Activated naive CD4-positive, alpha-beta T cell treated with anti-CD3 and anti-CD28 coated beads, Interleukin-2, amount 50 U/mL, for 16 hours (primary cell): ENCODE results near the gene RASEF.

ENCODE experiments used
- DNase-seq: peaks from one replicate; pipeline ENCODE4 v3.0.0-alpha.2; 2020

RASEF gene

DNA sequence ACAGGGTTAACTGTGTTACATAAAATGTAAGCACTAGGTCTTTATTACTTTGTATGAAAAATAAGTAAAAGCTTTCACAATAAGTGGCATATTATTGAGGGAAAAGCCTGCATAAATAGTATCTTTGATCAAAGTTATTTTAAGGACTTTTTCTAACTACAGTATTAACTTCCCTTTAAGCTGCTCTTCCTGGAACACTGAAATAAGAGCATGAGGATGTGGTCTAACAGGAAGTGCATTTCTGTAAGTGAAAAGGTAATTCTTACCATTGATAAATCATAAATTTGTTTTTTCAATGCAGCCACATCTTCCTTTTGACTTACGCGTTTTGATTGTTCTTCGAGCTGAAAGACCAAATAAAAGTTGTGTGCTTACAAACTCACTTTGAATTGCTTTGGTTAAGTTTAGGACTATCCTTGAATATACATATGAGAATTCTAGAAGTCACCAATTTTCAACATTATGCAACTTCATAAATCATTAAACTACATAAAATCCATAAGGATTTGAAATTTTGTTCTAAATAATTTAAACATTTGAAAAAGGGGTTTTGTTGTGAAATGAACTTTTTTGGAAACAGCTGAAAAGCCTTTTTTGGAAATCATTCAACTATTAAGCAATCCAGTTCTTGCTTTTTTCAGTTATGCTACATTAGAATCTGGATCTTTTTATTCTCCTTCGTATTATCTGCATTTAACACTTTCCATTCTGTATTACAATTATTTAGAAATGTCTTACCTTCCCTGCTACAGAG is 50.6 kb downstream of the RASEF start:
- DNase-seq: no peak

DNA sequence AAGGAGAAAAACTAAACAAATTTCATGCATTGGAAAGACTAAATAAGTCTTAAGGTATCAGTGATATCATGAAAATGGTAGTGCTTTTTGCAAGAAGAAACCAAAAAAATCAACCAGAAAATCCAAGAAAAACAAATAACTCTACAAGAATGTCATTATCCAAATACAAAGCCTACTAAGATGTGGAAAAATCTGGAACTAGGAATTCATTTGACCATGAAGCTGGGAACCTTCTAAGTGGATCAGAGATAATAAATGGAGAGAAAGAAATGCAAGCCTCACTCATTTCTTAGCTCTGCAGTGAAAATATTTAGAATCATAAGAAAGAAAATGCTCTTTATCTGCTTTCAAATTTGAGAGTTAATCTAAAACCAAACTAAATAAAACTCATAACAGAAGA is 51.3 kb downstream of the RASEF start:
- no peak for DNase-seq

DNA sequence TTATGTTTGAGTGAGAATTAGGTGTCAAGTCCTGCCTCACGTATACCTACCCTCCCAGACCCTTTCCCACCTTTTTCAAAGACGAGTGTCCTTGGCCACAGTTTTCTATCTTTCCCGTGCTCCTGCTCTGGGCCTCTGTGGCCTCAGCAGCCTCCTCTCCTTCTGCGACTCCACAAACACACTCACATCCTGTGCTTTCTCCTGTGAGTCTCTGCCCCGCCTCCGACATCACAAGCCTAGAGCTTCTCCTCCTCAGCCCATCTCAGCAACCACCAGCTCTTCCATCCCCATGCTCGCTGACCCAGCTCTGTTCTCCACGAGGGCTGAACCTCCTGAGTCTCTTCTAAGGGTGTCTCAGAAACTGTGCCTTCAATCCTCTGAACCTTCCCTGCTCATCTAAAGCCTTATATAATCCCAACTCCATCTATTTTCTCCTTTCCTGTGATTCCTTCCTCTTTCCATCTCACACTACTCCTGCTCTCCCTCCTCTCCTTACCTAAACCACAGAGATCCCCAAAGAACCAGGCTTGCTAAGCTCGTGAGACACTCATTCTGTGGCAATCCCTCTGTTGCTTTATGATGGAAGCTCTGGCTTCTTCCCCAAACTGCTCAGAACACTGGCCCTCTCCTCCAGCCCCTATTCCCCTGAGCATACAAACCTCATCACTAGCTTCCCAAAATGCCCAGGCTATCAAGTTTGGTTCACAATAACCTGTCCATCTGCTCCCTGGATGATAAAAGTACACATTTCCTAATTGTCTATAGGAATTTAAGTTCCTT is 55.2 kb downstream of the RASEF start:
- no peak for DNase-seq

DNA sequence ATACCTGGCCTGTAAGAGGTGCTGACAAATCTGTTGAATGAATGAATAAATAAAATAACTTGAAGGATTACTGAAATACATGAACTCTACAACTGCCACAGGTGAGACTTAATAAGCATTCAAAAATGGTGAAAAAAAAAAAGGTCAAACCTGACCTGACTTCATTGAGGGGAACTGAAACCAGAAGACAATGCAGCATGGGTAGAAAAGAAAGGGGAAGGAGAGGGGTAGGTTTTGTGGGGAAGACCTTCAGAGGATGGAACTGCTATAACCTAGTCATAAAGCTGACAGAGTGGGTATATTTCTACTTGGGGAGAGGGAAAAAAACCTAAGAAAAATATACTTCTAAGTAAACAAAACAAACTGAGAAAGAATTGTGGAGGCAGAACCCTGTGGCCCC is 56.6 kb downstream of the RASEF start:
- DNase-seq: no peak

DNA sequence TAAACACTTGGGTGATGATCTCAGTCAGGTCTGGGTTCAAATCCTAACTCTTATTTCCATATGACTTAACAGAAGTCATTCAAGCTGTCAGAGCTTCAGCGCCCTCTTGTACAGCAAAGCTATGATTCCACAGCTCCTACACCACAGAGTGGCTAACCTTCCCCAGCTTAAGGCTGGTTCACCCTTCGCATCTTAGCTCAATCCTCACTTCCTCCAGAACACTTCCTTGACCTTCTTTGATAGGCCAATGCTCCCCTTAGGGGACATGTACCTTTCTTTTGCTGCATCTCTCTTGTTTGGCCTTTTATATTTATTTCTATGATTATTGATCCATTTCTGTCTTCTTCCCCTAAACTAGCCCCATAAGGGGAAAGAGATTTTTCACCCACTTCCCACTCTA is 57.0 kb downstream of the RASEF start:
- DNase-seq: no peak

DNA sequence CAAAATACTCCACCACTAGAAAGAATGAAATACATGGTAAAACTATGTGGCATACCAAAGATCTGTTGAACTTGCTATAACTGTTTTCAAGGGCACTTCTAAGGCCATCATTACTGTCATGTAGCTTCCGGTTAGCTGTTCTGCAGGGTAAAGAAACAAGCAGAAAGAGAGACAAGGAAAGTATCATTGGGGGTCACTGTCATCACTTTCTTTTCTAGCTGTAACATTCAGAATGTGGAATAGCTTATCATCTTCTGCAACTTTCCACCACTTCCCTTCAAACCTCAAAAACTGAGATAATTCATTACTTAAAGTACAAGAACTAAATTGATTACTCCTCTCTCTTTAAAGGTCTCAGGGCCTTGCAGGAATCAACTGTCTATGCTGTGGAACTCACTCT is 57.6 kb downstream of the RASEF start:
- DNase-seq: no peak

DNA sequence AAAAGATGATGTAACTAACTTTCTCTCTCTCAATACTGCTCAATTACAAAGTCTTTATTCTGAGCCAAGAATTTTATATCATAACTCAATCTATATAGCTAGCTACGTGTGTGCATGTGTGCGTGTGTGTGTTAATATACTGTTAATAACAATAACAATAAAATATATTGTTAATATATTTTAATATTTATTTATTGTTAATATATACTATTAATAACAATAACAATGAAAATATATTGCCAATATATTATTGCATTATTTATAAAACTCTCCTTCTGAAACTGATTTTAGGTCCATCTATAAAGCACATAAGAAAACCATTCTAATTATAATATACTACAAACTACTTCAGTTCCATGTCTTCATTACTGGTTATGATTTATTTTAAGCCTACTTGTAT is 60.6 kb downstream of the RASEF start:
- no peak for DNase-seq

DNA sequence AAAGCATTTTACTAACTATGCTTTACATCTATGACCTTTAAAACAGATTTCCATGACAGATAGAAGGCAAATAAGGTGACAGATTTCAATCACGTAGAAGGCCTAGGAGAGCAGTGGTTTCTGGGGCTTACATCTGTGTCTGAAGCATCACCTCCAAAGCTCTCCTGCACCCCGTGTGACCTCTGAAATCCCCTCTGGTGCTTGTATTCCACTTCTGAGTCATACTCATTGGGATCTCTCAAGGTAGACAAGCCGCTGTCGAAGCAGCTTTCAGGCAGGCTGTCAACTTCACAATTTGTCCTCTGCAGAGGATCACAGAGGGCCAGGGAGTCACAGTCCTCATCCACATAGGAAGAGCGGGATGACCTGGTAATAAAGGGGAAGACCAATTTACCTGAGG is 62.2 kb downstream of the RASEF start:
- no peak for DNase-seq

DNA sequence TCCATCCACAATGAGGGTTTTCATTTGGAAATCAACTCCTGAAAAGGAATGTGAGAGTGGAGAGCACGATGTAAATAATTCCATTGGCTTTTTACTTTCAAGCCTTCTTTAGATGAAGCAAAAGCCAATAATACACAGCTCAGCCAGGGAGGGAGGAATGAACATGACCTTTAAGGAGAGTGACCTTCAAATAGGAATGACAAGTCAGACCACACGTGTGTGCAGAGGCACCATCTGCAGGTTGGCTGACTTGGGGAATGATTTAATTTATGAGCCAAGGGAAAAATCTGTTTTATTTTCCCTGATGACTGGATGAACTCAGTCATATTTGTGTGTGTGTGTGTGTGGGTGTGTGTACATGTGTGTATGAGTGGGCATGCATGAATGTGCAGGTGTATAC is 64.5 kb downstream of the RASEF start:
- no peak for DNase-seq

DNA sequence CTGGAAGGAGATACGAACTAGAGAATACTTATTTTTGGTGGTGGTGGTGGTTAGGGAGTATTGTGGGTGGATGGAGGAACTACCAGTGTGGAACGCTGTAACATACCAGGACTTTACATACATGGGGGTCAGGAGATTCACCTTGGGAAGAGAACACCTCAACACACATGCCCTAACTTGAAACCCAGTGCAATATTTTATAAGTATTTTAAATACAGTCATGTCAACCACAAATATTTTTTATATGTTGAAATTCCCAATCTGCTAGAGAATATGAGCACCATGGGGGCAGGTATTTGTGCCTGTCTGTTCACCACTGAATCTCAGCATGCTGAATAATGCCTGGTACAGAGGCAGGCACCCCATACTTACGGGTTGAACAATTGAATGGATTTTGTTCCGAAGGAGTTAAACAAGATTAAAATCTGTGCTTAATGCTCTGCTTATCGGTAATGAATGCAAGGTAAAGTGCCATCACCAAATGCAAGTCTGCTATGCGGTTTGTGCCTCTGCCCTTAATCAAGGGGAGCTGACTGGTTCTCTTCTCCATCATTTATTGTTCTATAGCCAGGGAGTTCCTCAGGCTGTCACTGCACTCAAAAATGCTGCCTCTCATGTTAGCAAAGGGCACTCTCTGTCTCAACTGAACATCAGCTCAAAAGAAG is 65.3 kb downstream of the RASEF start:
- DNase-seq: no peak

DNA sequence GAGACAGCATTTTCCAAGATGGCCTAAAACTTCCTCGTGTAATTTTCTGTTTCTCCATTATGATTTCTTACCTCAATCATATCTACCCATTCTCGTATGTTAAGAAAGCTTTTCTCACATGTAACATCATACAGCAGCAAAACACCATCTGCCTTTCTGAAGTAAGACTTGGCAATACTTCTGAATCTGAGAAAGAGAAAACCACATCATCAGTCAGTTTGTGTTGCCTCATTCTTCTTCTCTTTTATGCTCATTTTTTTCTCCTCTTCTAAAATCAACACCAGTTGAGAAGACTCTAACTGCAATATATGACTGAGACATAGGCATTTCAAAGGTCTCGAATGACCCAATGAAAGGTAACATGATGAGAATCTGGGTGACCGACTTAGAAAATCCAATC is 66.0 kb downstream of the RASEF start:
- DNase-seq: no peak

DNA sequence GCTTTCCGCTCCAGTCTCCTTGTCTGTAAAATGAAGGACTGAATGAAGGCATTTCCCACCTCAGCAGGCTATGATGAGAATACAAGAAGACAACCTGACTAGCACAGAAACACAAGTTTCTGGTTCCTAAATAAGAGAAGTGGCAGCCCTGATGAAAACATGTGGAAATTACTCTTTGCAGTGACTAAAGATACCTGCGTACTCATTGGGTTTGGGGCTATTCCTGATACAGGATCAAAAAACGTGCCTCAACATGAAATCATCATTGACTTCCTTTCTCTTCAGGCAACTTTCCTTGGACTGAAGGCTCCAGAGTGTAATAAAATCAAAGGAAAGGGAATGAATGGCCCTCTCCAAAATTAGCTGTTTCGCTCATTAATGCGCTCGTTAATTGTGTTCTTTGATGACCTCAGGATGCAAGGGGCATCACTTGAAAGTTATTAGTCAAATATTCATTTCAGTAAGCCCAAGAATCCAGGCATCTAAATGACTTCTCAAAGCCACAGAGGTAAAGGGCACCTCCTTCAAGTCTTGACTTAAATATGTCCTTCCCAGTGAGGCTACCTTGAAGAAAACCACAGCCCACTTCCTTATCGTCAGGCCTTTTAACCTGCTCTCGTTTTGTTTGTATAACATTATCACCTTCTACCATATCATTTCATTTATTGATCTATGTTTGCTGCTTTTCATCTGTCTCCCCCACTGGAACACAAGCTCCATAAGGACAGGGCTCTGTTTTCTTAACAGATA is 68.9 kb downstream of the RASEF start:
- no peak for DNase-seq

DNA sequence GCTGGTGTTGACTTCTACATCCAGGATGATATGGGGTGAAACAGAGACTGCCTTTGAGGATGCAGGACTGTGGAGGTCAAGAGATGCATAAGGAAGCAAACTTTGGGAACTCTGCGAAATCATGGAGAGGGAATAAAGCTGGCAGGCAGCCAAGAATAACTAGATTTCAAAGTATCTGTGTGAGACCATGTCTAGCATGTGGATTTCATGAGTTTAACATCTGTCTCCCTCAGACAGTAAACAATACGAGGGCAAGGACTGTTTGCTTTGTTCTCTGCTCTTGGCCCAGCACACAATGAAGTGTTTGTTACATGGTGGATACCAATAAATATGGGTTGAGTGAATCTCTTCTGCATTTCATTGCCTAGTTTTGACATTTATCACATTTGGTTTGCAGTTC is 71.3 kb downstream of the RASEF start:
- DNase-seq: no peak

DNA sequence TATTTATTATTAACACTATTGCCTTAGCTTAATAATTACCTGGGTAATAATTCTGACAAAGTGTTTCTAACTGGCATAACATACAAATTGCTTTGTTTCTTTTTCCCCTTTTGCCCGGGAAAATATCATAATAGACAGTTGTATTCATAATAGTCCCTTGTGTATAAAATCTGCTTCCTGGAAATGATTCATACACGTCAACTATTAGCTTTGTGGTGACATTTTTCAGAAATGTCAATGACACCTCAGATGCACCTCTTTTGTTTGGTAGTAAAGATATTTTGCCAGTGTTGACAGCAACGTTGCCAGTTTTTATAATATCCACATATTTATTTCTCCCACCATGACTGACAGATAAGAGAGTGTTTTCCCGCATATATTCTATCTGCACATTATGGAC is 73.0 kb downstream of the RASEF start:
- no peak for DNase-seq

DNA sequence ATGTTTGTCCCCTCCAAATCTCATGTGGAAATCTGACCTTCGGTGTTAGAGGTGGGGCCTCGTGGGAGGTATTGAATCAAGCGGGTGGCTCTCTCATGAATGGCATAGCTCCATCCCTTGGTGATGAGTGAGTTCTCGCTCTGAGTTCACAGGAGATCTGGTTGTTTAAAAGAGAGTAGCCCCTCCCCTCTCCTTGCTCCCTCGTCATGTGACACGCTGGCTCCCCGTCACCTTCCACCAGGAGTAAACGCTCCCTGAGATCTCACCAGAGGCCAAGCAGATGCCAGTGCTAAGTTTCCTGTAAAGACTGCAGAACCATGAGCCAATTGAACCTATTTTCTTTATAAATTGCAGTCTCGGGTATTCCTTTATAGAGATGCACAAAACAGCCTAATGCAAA is 74.5 kb downstream of the RASEF start:
- DNase-seq: no peak

DNA sequence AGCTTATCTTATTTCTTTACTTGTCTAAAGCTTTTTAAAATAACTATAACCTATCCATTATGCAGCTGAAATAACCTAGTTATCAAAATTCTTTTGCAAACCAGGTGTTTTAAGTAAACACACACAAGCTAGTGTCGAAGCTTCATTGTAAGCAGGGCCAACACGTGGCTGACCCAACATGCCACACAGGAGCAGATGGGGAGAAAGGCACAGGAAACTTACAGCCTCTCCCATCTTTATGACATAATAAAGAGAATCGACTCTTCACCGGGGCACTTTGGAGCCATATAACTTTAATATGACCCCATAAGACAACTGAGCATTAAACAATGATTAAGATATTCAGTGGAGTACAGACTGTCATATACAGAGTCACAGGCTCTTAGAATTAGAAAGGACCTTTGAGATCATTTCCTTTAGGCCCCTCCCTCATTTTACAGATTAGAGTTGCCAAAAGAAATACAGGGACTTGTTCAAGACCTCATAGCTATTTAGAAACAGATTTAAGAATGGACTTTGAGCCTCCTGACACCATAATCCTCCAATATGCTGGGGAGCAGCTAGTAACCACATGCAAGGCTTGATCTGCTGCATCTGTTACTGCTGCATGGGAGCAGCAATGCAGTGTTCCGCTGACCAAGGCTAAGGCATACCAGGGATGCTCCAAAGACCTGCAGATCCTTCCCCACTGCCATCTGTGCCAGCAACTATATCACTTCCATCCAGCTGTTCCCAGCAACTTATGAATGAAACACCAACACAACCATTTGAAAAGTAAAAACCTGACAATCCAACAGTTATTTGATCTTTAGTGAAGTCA is 75.4 kb downstream of the RASEF start:
- DNase-seq: no peak

DNA sequence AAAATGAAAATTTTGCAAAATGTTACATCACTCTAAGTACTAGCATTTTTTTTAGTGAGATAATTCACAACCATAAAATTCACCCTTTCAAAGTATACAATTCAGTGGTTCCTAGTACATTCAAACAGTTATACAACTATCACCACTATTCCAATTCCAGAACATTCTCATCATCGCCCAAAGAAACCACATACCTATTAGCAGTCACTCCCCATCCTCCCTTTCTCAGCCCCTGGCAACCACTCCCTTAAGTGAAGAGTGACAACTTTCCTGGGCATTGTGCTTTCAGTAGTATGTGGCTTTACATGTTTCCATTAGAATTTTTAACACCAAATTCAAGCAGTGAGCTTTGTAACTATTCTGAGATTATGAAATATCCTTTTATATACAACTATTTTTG is 81.4 kb downstream of the RASEF start:
- no peak for DNase-seq

DNA sequence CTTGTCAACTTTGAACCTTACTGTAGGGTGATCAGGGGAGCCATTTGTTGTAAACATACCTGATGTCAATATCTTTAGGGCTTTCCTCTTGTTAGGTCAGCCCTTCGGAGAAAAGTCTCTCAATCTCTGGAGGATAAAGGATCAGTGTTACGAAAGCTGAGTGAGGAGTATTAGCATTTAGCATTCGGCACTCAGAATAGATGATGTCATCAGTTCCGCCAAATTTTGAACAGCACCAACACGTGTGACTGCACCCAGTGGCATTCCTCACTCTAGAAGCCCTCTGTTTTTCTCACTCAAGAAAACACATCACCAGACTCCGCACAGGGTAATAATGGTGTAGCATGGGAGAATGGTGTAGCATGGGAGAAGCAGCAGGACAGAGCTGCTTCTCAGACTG is 87.8 kb downstream of the RASEF start:
- DNase-seq: no peak

DNA sequence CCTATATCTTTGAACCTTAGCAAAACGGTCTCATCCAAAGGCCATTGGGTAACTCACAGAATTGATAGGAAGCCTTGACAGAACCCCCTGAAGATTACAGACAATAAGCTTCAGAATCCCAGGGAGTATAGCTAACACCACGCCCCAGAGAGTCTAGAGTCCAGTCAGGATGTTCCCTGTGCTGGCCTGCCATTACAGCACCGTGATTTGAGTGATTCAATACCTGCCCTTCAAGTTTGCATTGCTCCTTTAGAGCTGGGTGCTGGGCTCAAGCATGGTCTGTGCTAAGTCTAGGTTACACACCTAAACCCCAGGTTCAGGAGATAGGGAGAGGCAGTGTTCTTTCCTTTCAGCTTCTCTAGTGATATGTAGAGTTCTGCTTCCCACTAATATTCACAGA is 90.5 kb downstream of the RASEF start:
- DNase-seq: no peak

DNA sequence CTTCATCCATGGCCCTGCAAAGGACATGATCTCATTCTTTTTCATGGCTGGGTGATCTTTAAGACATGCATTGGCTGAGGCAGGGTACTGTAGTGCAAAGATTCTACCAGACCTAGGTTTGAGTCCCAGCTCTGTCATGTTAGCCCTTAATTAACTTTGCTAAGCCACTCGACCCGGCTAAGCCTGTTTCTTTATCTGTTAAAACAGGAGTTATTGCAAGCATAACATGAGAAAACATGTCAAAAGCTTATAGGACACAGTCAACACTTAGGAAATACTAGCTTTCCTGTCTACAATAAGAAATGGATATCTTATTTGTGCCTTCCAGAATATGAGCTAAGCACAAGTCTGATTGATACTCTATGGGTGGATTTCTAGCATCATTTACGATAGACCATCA is 92.6 kb downstream of the RASEF start:
- DNase-seq: no peak

DNA sequence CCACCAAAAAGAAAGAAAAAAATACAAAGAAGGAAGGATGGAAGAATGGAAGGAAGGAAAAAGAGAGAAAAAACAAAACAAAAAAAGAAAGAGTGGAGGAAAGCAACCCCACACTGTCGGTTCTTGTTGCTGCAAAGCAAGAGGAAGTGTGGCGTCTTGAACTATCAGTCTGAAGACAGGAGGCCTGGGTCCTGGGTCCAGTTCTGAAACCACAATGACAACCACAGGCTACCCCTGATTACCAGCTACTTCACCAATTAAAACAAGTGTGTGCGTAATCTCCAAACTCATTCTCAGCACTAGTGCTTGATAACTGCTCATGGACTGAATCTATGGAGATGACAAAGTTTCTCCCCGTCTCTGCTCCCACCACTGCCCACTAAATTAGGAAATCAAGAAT is 93.7 kb downstream of the RASEF start:
- DNase-seq: no peak

DNA sequence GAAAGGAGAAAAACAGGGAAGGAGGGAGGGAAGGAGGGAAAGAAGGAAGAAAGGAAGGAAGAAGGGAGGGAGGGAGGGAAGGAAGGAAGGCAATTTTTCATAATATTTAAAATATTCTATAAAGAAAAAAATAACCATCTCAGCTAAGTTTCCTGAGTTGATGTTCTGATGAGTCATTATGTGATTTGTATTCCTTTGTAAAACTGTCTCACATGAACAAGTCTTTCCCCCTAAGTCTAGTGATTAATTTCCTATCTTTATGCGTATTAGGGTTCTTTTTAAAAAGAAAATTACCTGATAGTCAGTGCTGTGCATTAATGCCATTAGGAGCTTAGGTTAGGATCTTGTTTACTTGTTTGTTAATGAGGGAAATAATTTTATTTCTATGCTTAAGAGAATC is 94.1 kb downstream of the RASEF start:
- no peak for DNase-seq

DNA sequence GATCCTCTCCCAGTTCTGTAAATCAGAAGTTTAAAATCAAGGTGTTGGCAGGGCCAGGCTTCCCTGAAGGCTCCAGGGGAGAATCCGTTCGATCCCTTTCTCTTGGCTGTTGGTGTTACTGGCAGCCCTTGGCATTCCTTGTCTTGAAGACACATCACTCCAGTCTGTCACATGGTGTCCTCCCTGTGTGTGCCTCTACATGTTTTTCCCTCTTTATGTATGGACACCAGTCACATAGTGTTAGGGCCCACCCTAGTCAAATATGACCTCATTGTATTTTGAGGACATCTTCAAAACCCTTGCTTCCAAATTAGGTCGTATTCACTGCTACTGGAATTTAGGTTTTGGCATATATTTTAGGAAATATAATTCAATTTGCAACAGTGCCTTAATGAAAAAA is 94.6 kb downstream of the RASEF start:
- no peak for DNase-seq
